Ishikawa (cell line): ENCODE measurements around the gene GALE.

ENCODE experiments used
- MAX ChIP-seq: IDR thresholded peaks from 2 replicates; pipeline ENCODE4 v1.6.1; 2012
- TEAD4 ChIP-seq: IDR thresholded peaks from 2 replicates; pipeline ENCODE4 v1.6.1; 2012

GRCh38 chr1:23795676-23796465 is 4.7 kb downstream of the GALE start:
- TF ChIP-seq MAX: no peak
- TF ChIP-seq TEAD4: no peak
